Measurements from ENCODE around the gene ZNF223.

The ZNF223 gene

DNA sequence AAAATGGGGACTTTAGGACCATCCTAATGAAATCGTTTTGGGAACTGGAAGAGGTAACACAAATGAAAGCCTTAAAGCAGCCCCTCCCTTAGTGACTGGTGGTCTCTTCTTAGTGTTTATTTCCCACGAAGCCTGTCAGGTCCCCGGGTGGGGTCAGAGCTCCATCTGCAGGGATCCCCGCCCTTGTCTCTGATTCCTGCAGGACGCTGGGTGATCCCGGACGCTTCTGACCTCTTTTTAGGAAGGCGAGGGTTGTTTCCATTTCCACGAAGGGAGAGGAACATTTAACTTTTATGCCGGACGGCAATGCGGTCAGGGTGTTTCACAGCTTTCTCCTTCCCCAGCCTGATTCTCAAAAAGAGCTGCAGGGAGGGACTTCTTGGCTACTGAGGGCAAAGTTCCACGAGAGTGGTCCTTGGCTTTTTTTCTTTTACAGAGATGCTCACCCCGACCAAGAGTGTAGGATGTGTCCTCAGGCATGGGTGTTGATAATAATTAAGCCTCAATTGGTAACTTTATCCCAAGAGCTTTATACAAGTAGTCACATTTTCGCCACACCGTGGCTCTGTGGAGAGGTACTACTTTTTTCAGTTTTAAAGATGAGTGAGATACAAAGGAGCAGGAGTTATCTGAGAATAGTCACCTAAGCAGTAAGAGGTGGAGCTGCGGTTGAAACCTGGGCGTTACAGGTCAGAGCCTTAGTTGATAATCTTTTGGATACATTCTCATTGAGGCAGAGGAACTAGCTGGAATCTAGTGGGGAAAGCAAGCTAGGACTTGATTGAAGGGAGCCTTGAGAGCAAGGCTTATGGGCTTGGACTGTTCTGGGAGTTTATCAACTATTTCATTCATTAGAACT, 20.9 kb downstream of the ZNF223 start:
- DNase-seq, result no peak

DNA sequence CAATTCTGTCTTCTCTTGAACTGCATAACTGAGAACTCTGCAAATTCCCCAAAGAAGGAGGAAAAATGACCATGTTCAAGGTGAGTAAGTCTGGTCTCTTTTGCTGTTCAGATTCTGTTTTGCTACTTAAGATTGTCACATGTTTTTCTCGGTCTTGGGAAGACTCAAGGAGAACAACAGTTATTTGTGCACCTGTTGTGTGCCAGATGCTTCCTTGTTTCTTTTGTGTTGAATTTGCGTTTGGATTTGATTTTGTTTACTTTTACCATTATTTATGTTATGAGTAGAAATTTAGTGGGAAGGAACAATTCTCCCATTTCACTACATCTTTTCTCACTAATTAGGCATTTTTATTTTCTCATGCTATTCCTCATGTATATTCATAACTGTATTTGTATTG, 24.5 kb downstream of the ZNF223 start:
- DNase-seq, result no peak

DNA sequence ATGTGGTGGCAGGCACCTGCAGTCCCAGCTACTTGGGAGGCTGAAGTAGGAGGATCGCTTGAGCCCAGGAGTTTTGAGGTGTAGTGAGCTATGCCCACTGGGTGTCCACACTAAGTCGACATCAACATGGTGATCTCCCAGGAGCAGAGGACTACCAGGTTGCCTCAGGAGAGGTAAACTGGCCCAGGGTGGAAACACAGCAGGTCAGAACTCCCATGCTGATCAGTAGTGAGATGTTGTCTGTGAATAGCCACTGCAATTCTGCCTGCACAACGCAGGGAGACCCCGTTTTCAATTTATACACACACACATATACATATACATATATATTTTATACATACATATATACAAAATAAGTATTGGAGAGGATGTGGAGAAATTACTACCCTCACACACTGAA, 40.3 kb downstream of the ZNF223 start:
- DNase-seq, result no peak

- peak; percentile 75 to 82 for DNase-seq
Observed at GRCh38 chr19:44093931-44094765, 42.3 kb downstream of the ZNF223 start, which contains the start of gene ZNF224. Gene ZNF224, plus strand, starts transcription at chr19:44094361. Its CDS starts 3,513 bp downstream, at chr19:44097874.

DNA sequence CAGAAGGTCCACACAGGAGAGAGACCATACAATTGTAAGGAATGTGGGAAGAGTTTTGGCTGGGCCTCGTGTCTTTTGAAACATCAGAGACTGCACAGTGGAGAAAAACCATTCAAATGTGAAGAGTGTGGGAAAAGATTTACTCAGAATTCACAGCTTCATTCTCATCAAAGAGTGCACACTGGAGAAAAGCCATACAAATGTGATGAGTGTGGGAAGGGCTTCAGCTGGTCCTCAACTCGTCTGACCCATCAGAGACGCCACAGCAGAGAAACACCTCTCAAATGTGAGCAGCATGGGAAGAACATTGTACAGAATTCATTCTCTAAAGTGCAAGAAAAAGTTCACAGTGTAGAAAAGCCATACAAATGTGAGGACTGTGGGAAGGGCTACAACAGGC, 55.9 kb downstream of the ZNF223 start:
- no peak for DNase-seq

DNA sequence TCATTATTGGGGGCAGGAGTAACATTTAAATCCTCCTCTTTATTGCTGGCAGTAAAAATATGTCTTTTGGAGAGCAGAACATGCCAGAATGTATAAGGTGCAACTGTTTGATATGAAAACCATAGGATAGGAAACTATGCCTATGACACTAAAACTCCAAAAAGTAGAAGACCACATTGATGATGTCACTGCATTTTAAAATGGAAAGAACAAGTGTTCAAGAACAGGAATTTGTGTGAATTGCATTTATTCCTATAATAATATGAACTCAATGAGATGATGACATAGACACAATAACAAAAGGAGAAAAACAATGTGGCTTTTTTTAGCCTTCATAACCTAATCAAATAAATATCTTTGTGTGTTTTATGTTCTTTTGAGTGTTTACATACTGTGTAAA, 57.6 kb downstream of the ZNF223 start:
- no peak for DNase-seq

GRCh38 chr19:44111910-44112463, 60.2 kb downstream of the ZNF223 start:
- no peak for DNase-seq

GRCh38 chr19:44112802-44113137, 60.9 kb downstream of the ZNF223 start:
- no peak for DNase-seq

GRCh38 chr19:44113138-44113783, 61.4 kb downstream of the ZNF223 start, which contains the start of gene ZNF225:
Gene ZNF225, plus strand, starts transcription at chr19:44113399. Its CDS starts 2,429 bp downstream, at chr19:44115828.
- DNase-seq, result peak; percentile 80

DNA sequence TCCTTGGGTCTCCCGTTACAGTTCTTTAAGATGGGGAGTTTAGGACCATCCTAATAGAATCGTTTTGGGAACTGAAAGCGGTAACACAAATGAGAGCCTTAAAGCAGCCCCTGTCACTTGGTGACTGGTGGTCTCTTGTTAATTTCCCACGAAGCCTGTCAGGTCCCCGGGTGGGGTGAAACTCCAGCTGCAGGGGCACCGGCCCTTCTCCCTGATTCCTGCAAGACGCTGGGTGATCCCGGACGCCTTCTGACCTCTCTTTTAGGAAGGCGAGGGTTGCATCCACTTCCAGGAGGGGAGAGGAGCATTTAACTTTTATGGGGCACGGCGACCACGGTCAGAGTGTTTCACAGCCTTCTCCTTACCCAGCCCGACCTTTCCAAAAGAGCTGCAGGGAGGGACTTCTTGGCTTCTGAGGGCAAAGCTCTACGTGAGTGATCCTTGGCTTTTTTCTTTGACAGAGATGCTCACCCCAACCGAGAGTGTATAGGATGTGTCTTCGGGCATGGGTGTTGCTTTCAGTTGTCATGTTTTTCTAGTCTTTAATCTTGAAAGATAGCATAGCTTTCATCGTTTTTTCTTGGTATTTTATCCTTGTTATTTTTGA, 62.1 kb downstream of the ZNF223 start:
- peak in 1 of 2 donors; percentile 1 for DNase-seq
